Activated CD4-positive, alpha-beta T cell treated with anti-CD3 and anti-CD28 coated beads, Interleukin-10, Interleukin-2, amounts not matched to agents 100 ng/mL and 50 ng/mL, durations not matched to agents 16 hours and 8 hours (primary cell): Measurements from ENCODE around the gene OBP2A.

Source experiments
- DNase-seq: peaks from one replicate; pipeline ENCODE4 v3.0.0-alpha.2; 2020

OBP2A gene

GRCh38 chr9:135555203-135555602, 9.3 kb downstream of the OBP2A start:
- DNase-seq = no peak

DNA sequence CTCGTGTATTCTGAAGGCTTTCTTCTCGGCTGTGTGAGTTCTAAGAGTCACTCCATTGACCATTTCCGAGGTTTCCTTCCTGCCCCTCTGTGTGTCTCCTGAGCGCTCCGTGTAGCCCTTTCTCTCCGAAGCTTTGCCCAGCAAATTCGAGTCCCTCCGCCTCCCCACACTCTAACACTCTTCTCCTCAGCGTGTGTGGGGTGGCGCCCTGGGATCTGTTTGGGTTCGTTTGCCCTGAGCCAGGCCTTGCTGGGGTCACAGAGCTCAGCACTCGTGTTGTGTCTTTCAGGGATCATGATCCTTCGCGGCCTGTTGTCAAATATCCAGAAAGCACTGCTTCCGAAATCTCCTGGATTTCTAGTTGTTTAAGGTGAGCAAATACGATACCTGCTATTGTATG, 10.0 kb downstream of the OBP2A start:
- DNase-seq = no peak

DNA sequence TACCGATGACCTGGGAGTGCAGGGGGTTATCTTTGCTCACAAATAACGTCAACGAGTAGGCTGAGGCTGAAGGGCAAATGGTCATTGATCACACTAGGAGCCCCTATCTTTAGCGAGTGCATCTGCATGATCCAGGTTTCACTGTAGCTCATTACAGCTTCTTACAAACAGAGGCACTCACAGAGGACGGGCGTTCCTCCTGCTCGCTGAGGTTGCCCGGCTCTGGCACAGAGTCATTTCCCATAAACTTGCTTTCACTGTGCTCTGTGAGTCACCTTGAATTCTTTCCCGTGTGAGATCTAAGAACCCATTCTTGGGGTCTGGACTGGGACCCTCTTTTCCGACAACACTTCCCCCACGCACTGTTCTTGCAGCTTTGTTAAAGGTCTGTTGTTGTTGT, 13.7 kb downstream of the OBP2A start:
- DNase-seq = no peak

DNA sequence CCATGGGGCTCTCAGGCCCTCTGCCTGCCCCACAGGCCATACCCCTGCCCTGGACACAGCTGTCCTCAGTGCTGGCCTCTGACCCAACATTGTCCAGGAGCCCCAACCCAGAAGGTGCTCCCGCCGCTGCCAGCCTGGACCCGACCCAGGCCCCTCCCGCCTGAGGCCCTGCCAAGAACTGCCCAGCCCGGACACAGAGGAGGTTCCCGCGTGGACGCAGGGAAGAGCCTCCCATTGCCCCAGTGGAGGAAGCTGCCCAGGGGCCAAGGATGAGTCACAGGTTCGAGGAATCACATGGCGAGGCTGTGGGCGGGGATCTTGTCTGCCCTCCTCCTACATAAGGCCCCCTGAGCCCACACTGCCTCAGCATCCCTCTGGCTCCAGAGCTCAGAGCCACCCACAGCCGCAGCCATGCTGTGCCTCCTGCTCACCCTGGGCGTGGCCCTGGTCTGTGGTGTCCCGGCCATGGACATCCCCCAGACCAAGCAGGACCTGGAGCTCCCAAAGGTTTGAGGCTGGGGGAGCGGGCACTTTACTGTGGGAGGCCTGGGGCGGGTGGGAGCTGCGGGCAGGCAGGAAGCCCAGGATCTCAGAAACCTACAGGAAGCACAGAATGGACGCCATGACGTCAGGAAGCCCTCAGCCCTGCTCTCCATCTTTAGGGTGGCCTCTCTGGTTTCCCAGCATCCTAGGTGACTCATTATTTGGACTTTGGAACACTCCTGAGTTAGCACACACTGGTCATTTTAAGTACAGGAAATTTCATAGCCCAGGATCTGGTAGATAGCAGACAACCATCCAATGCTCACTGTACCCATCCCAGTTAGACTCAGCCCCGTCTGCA, 15.7 kb downstream of the OBP2A start, which contains the start of gene PAEP:
TSS of gene PAEP (plus strand) at position 366 of the 844 bp plus-strand sequence.
- no peak for DNase-seq

DNA sequence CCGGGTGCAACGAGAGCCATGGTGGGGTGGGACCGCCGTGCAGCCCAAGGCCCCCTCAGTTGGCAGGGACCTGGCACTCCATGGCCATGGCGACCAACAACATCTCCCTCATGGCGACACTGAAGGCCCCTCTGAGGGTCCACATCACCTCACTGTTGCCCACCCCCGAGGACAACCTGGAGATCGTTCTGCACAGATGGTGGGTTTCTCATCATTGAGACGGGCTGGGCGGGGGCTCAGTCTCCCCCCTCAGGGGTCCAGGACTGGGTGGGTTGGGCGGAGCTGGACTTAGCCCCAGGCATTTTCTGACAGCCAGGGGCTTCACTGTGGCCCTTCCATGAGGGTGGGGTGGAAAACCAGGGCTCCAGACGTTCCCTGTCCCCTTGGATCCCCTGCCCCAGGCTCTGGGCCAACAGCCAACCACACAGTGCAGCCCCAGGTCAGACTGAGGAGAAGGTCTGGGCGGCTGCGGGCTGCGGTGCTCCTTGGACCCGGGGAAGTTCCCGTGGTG, 16.4 kb downstream of the OBP2A start:
- no peak for DNase-seq

- no peak for DNase-seq
Measured at GRCh38 chr9:135563039-135563476, 17.1 kb downstream of the OBP2A start.

DNA sequence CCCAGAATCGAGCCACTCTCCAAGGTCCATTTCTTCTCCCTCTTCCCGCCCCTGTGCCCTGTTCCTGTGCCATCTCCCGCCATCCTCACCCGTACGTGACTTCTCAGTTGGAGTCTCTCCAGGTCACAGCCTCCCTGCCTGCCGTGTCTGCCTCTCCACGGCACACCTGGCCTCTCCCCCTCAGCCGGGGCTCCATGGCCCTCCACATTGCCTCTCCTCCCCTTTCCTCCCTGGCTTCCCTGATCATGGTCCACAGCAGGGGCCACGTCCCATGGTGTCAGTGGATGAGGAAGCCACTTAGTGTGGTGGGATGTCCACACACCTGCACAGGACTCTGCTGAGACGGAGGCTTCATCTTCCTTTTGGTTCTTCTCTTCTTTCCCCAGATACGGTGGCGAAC, 17.9 kb downstream of the OBP2A start:
- DNase-seq = no peak

DNA sequence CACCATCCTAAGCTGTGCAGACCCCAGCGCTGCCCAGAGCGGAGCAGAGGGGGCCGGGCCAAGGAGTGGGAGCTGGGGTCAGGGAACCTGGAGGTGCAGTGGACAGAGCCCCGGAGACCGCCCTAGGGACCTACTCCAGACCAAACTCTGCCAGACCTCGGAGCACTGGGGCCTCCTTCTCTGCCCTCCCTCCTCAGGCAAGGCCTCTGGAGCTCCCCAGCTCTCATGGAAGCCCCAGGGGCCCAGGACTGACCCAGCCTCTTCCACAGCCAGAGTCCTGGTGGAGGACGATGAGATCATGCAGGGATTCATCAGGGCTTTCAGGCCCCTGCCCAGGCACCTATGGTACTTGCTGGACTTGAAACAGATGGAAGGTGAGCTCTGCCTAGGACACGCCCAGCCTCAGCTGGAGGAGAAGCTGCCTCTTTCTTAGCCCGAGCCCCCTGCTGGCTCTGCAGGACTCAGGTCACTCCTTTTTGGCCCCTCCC, 19.3 kb downstream of the OBP2A start:
- DNase-seq = no peak

DNA sequence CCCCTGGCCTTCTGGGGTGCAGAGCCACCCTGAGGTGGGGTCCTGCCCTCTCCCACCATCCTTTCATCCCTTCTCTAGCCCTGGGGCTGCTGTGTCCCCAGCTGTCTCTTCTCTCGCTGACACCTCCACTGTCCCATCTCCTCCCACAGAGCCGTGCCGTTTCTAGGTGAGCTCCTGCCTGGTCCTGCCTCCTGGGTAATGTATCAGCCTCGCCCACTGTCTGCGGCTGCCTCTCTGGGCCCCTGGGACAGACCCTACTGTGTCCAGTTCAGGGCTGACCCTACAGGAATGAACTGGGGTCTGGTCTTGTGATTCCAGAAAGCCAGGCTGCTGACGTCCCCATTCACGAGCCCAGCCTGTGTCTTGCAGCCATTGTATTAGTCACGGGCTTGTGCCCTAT, 19.7 kb downstream of the OBP2A start:
- no peak for DNase-seq

- no peak for DNase-seq
Measured at GRCh38 chr9:135566552-135566951, 20.6 kb downstream of the OBP2A start.

DNA sequence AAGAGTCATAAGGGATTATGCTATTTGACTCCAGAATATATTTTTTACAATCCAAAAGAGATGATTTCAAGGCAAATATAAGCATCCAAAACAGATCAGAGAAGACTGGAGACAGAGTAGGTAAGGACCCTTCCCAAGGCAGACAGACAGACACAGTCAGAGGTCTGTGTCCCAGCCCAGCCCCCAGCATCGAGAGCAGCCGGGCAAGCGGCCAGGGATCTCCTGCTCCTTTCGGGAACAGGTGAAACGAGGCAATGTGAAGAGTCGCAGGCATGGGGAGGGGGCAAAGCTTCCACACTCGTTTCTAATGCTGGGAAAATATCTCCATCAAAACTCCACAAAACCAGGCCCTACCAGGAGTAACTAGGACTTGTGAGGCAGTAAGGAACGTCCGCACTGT, 21.4 kb downstream of the OBP2A start:
- DNase-seq = no peak

- DNase-seq = no peak
Measured at GRCh38 chr9:135568026-135568425, 22.1 kb downstream of the OBP2A start.

DNA sequence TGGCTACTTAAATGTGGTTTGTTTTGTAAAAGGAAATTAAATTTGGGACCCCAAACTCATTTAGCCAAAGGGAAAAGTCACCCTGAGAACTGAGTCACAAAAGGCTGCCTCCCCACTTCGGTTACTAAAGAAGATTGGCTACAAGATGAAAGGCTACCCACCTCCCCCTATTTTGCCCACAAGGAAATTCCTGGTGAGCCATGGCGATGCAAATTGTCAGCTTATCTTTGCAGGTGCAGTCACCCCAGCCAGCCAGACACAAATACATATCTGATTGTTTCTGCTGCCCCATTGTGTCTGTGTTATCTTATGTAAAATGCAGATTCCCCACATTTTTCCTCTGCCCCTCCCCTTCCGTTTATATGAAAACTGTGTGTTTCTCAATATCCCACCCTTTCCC, 24.5 kb downstream of the OBP2A start:
- no peak for DNase-seq

GRCh38 chr9:135572233-135572632, 26.3 kb downstream of the OBP2A start:
- no peak for DNase-seq

GRCh38 chr9:135573124-135573523, 27.2 kb downstream of the OBP2A start:
- no peak for DNase-seq

DNA sequence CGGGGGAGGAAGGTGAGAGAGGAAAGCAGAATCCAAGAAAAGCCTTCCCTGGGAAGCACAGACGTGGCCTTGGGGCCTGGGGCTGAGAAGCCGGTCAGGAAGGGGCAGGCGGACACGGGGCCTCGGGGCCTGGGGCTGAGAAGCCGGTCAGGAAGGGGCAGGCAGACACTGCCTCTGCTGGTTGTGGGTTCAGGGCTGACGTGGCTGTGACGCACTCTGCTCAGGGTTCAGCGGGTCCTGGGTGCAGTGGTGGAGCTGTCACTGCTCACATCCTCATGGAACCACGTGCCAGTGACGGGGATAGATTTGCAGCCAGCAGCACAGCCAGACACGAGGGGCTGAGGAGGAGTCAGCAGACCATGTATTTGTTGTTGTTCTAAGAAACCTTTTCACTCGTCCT, 28.4 kb downstream of the OBP2A start:
- no peak for DNase-seq

DNA sequence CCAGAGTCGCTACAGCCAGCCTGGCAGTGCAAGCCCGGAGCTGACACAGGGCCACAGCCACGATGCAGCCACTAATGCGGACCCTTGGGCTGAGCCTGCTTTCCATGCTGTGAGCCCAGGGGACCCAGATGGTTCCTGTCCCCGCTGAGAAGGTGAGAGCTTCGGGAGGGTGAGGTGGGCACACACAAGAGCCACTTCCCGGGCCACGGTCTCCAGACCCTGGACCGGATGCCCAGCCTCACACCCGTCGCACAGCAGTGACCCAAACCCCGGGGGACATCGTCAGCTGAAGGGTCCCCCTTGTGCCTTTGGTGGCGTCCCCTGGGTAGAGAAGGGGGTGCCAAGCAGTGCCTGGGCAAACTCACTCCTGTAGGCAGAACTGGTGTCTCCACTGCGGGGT, 29.0 kb downstream of the OBP2A start:
- DNase-seq = no peak

DNA sequence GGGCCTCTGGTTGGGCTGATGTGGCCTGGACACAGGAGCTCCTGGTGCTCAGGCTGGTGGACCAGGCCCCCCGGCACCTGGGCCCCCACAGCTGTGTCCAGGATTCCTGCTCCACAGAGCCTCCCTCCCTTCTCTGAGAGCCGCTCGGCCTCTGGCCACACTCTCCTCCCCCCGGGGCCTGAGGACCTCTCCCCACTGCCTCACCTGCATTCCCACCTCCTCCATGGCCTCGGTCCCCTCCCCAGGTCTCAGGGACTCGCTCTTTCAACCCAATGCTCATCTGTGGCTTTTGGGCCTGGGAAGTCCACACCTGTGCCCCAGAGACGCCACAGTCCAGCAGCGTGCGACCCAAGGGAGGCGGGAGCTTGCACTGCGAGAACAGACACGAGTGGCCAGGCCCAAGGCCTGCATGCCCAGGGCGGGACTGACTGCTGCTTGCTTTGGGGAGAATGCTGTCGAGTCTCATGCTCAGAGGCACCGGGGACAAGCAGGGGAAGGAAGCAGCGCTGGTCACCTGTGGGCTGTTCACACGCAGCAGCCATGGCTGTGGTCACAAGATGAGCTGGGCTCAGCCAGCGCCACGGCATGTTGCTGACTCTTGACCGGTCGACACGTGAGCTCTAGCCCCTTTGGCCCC, 30.2 kb downstream of the OBP2A start:
- no peak for DNase-seq

DNA sequence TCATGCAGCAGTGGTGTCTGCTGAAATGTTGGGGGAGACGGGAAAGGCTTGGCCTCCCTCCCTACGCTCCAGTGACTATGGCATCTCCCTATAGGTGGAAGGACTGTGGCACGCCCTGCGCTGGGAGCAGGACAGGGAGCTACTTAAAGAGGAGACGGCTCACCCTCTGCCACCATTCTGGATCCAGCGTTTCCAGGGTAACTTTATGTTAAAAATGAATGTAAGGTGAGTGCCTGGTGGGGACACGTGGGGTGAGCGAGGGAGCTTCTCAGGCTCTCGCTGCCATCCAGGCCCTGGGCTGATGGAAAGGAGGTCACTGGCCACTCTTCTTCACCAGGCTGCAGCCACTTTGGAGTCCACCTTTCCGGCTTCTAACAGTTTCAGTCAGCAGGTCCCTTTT, 31.3 kb downstream of the OBP2A start:
- DNase-seq = no peak

GRCh38 chr9:135579356-135579755, 33.4 kb downstream of the OBP2A start:
- no peak for DNase-seq

DNA sequence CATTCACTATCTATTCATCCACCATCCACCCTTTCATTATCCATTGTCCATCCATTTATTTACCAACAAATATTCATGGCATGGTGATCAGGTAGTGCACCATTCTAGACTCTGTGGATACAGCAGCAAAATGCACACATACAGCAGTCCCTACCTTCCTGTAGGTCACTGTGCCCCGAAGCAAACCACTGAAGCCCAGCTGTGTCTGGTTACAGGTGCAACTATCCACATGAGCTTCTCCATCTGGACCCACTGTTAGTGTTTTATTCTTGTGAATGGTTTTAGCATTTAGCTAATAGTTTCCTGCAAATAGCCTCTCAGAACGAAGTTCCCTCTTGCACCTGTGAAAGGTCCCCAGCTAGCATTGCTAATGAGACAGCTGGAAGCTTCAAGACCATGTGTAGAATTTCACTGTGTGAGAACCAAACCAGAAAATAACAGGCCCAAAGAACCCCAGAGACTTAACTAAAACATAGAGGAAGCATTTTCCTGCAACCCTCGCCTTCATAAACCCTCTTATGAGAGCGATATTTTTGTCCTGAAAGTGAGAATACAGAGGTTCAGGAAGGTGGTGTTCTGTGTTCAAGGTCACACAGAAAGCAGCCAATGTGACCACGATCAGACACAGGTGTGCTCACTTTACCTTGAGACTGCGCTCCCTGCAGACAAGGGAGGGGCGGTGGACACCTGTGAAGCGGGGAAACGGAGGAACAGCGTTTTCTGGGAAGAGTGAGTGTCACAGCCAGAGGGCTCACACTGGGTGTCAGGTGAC, 34.1 kb downstream of the OBP2A start:
- DNase-seq = no peak

DNA sequence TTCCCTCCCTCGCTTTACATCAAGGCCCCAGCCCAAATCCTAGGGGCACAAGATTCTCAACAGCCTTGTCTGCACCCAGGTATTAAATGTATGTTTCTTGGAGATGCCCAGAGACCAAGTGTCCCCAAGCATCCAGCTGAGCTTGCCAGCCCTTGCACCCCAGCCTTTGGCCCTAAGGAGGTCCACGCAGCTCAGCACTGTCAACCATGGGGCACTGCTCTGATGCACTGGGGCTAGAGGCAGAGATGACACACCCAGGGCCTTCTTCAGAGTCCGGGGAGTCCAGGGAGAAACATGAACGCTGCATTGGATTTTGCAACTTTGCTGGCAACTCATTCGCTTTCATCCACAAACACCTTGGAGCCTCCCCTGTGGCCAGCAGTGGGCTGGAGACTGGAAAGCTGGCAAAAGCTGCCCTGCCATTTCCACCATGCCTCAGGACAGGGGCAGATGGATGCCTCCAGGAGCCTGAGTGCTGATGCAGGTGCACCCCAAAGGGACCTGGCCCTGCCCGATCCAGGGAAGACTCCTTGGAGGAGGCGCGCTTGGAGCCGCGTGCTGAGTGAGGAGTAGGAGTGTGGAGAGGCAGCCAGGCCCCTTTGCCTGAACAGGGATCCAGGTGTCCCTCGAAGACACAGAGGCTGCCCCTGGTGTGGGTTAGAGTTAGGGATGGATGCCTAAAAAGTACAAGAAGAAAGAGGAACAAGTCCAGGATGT, 34.9 kb downstream of the OBP2A start:
- DNase-seq = no peak
